KOPT-K1 (cell line): ENCODE results near the gene CYP27B1.
"Not testable (repeated sequence)": the region's sequence is repeated elsewhere in the genome, so short reads cannot be mapped to it uniquely, and the experiment has no call there.

Source experiments
- H3K27ac ChIP-seq: fragments of 200-600 bp; sonication (generic); 2 replicates; pipeline ENCODE4 v1.5.1; 2016; ENCODE audit warnings: antibody characterized with exemption, mild to moderate bottlenecking, low read depth, low read length; ENCODE audit not compliant: poor library complexity, severe bottlenecking
- H3K36me3 ChIP-seq: fragments of 200-600 bp; sonication (generic); 2 replicates; pipeline ENCODE4 v1.5.1; 2017; ENCODE audit warnings: antibody characterized with exemption, mild to moderate bottlenecking, low read length, moderate library complexity; ENCODE audit not compliant: insufficient read depth
- H3K9me3 ChIP-seq: fragments of 200-600 bp; sonication (generic); 2 replicates; pipeline ENCODE4 v1.5.1; 2017; ENCODE audit warnings: antibody characterized with exemption, low read length, mild to moderate bottlenecking; ENCODE audit not compliant: insufficient read depth, poor library complexity, severe bottlenecking

The CYP27B1 gene

GRCh38 chr12:57776247-57776587 lies 9.3 kb upstream of the CYP27B1 start:
- Histone ChIP-seq H3K36me3 (no peaks in the 10 kb centered on the region), H3K9me3 (no peaks in the 10 kb centered on the region), H3K27ac (no peak overlapping the region)

- no peak overlapping the region for H3K27ac ChIP-seq
- H3K36me3 ChIP-seq: peaks cover 3% of the 10 kb centered on the region; the same call in 1 of the 2 replicates
- no peaks in the 10 kb centered on the region for H3K9me3 ChIP-seq
Observed at GRCh38 chr12:57775563-57776246, 8.8 kb upstream of the CYP27B1 start.

- no peak overlapping the region for H3K27ac ChIP-seq
- H3K9me3 ChIP-seq: no peaks in the 10 kb centered on the region
- peaks cover 10% of the 10 kb centered on the region; the same call in 1 of the 2 replicates for H3K36me3 ChIP-seq
Observed at GRCh38 chr12:57775044-57775443, 8.2 kb upstream of the CYP27B1 start.

GRCh38 chr12:57774634-57775033 lies 7.8 kb upstream of the CYP27B1 start:
- H3K27ac ChIP-seq, H3K9me3 ChIP-seq: not testable (repeated sequence)
- H3K36me3 ChIP-seq: peaks cover 14% of the 10 kb centered on the region; the same call in 1 of the 2 replicates

GRCh38 chr12:57772429-57773322 lies 5.8 kb upstream of the CYP27B1 start, which contains the start of gene EEF1AKMT3:
Gene EEF1AKMT3 (plus strand): TSS chr12:57772614. CDS start chr12:57772725, 111 bp downstream.
- no peaks in the 10 kb centered on the region for H3K9me3 ChIP-seq
- peaks cover 34% of the 10 kb centered on the region for H3K36me3 ChIP-seq
- peak within 1 kb of the TSS; percentile 75 for H3K27ac ChIP-seq

GRCh38 chr12:57771873-57772428 lies 5.1 kb upstream of the CYP27B1 start, which contains the start of gene METTL1:
Gene METTL1 (minus strand): TSS chr12:57772105. CDS start chr12:57772083, 22 bp downstream.
- Histone ChIP-seq H3K36me3 (peaks cover 39% of the 10 kb centered on the region), H3K27ac (peak within 1 kb of the TSS; percentile 75), H3K9me3 (no peaks in the 10 kb centered on the region)

GRCh38 chr12:57771236-57771872 lies 4.5 kb upstream of the CYP27B1 start:
- H3K27ac ChIP-seq: peak overlapping the region; percentile 75
- H3K9me3 ChIP-seq: no peaks in the 10 kb centered on the region
- peaks cover 39% of the 10 kb centered on the region for H3K36me3 ChIP-seq

GRCh38 chr12:57770734-57771133 lies 3.9 kb upstream of the CYP27B1 start:
- no peaks in the 10 kb centered on the region for H3K9me3 ChIP-seq
- peaks cover 39% of the 10 kb centered on the region for H3K36me3 ChIP-seq
- H3K27ac ChIP-seq: peak overlapping the region; percentile 75

GRCh38 chr12:57769594-57769993 lies 2.7 kb upstream of the CYP27B1 start:
- H3K36me3 ChIP-seq: peaks cover 39% of the 10 kb centered on the region
- no peaks in the 10 kb centered on the region for H3K9me3 ChIP-seq
- no peak overlapping the region for H3K27ac ChIP-seq

- Histone ChIP-seq H3K9me3 (no peaks in the 10 kb centered on the region), H3K27ac (no peak overlapping the region), H3K36me3 (peaks cover 43% of the 10 kb centered on the region)
Observed at GRCh38 chr12:57767876-57768275, 998 bp upstream of the CYP27B1 start.

- H3K36me3 ChIP-seq: peaks cover 49% of the 10 kb centered on the region
- H3K27ac ChIP-seq: no peak overlapping the region
- no peaks in the 10 kb centered on the region for H3K9me3 ChIP-seq
Observed at GRCh38 chr12:57767305-57767698, 424 bp upstream of the CYP27B1 start.

GRCh38 chr12:57765698-57766463 lies 997 bp downstream of the CYP27B1 start:
- Histone ChIP-seq H3K27ac (no peak overlapping the region), H3K9me3 (no peaks in the 10 kb centered on the region), H3K36me3 (peaks cover 61% of the 10 kb centered on the region)

- Histone ChIP-seq H3K27ac (no peak overlapping the region), H3K36me3 (peaks cover 61% of the 10 kb centered on the region), H3K9me3 (no peaks in the 10 kb centered on the region)
Observed at GRCh38 chr12:57765003-57765697, 1.7 kb downstream of the CYP27B1 start.

GRCh38 chr12:57764662-57765002 lies 2.2 kb downstream of the CYP27B1 start:
- no peaks in the 10 kb centered on the region for H3K9me3 ChIP-seq
- peaks cover 61% of the 10 kb centered on the region for H3K36me3 ChIP-seq
- no peak overlapping the region for H3K27ac ChIP-seq
